Pancreas (tissue), 10 donors: ENCODE results near the gene PRR20A. TPM values are rescaled to one million over a fixed set of nuclear protein-coding genes. Genes with fewer than 3 reads are reported as not detected.
A peak's percentile ranks its signal among the peaks of the same experiment; 100 is the strongest.
"Not testable (repeated sequence)": the region's sequence is repeated elsewhere in the genome, so short reads cannot be mapped to it uniquely, and the experiment has no call there.

ENCODE experiments used
- ATAC-seq, 4 donors: fragments of 200-7000 bp; cut with Tn5 transposase; one replicate each; pipeline versions ENCODE4 v1.8.0 to v1.9.1; 2020; ENCODE audit warnings: mild to moderate bottlenecking in 4 of 4, moderate library complexity in 4 of 4
- DNase-seq, 6 donors: peaks; one replicate each; pipeline ENCODE4 v3.0.0-alpha.2; 2020
- FAIRE-seq: peaks from 2 replicates; lab custom pipeline; 2012; peaks lifted over from hg19 to GRCh38; lab: Jason Lieb, UNC
- H3K27ac ChIP-seq, 4 donors: fragments of 200-600 bp; sonication (generic); 1 replicate in 3 of 4; 2 replicates in 1 of 4; pipeline versions ENCODE4 v1.5.0 to v1.8.0; 2020
- H3K27me3 ChIP-seq, 4 donors: fragments of 200-600 bp; one replicate each; pipeline ENCODE4 v1.8.0; 2021
- H3K36me3 ChIP-seq, 3 donors: fragments of 200-600 bp; sonication (generic) in 1 of 3; one replicate each; pipeline versions ENCODE4 v1.5.0 to v1.8.0; 2020 to 2021
- H3K4me1 ChIP-seq, 3 donors: fragments of 200-600 bp; one replicate each; pipeline ENCODE4 v1.8.0; 2021
- H3K4me3 ChIP-seq, 4 donors: fragments of 200-600 bp; sonication (generic) in 2 of 4; one replicate each; pipeline versions ENCODE4 v1.5.0 to v1.8.0; 2020 to 2021
- H3K9me3 ChIP-seq, 4 donors: fragments of 200-600 bp; one replicate each; pipeline ENCODE4 v1.8.0; 2021
- WGBS, 2 donors: extraction: QIAGEN DNeasy Blood & Tissue Kit; methylation state at CpG; one replicate each; pipeline ENCODE4 v1.1.7; 2013; 5-methylcytosine and 5-hydroxymethylcytosine counted together
- intact Hi-C, 3 donors: fragments of 100-400 bp; cut with DNase I; formaldehyde crosslinking; loops; one replicate each; pipeline versions ENCODE4 v1.11.1 to v1.14.2; 2022
- polyA plus RNA-seq, 2 donors: library from polyadenylated mRNA; stranded (reverse); fragments of 200-250 nt; gene quantifications; one replicate each; pipeline ENCODE4 v1.2.3, GENCODE V29; 2013
- total RNA-seq, 6 donors: library from RNA; stranded (reverse); fragmentation: NEBNext Ultra II Directional in 4 of 6; extraction: Animal tissue kit (Norgen Biotek cat#: 25700) in 4 of 6; gene quantifications; one replicate each; pipeline versions ENCODE4 v1.2.1 to v1.2.4, GENCODE V29; 2021 to 2023
- TF ChIP-seq, protein P1 (sequence below), 4 donors: fragments of 200-600 bp; sonication (generic) in 3 of 4; IDR thresholded peaks; one replicate each; pipeline versions ENCODE4 v1.5.0 to v1.8.0; 2021; ENCODE audit warnings: antibody characterized with exemption in 4 of 4
- donor health status: healthy with polysubstance abuse.
- donor health status: DM: no; HTN: no; CAD: no; lungs with moderate emphysema.
- donor health status: DM: no; HTN: no; CAD: no.
- donor health status: control.
- donor health status: control.
- donor health status: Bipolar disorder and iron deficiency.
- donor health status: DM: yes; HTN: yes; CAD: no.
- donor health status: DM: no; HTN: no; CAD: no.
- donor health status: DM: no; HTN: no; CAD: no.
- donor health status: DM: yes; HTN: yes; CAD: no.

The PRR20A gene
- total RNA-seq: not detected
- not detected for polyA plus RNA-seq

DNA sequence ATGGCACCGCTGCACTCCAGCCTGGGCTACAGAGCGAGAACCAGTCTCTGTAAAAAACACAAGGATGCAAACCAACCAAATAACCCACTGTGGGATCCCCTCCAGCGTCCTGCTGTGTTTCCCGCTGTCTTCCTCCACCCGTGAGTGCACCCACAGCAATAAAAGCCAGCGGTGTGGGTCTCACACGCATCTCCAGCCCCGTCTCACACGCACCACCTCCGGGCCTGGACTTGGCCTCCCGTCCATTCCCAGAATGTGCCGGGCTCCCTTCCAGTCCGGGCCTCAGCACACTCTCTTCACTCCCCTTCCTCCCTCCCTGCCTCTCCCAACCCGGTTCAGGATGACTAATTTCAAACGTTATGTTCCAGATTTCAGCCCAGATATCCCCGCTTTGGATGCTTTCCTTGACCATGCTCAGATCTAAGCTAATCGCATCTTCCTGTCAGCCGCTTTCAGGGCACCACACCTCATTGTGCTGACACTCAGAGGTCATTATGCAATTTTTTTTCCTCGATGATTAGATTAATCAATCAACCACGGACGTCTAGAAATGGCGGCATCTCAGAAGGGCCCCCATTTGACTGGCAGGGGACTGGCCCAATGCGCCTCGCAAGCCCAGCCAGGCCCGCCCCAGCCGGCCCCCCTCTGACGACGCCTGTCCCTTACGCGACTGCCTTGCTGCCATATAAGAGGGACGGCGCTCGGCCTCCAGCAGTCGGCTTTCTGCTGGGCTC lies at the start of gene PRR20A:
Gene PRR20A, plus strand, starts transcription at position 684 of the 734 bp plus-strand sequence. CDS start 387 bp downstream, outside the sequence.
- WGBS, 2 donors: 86 to 87% methylated on average over 7 to 10 of the region's 34 CpGs
- DNase-seq, H3K27ac ChIP-seq, H3K4me3 ChIP-seq, FAIRE-seq, intact Hi-C loops, ATAC-seq, H3K27me3 ChIP-seq, H3K36me3 ChIP-seq, H3K4me1 ChIP-seq, H3K9me3 ChIP-seq: not testable (repeated sequence)

DNA sequence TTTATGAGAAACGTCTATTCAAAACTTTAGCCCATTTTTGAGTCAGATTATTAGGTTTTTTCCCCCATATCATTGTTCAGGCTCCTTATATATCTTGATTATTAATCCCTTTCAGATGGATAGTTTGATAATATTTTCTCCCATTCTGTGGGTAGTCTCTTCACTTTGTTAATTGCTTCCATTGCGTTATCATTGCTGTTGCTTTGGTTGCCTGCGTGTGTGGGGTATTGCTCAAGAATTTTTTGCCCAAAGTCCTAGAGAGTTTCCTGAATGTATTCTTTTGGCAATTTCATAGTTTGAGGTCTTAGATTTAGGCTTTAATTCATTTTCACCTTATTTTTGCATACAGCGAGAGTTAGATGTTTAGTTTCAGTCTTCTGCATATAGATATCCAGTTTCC lies 25.8 kb upstream of the PRR20A start:
- intact Hi-C loops: no loop called here
- DNase-seq: no peak
- Histone ChIP-seq H3K27me3 (no peaks in the 10 kb centered on the region), H3K4me1 (no peaks in the 10 kb centered on the region), H3K4me3 (no peak overlapping the region), H3K9me3 (peaks cover 0 to 3% (median 0%) of the 10 kb centered on the region in 4 donors), H3K36me3 (no peaks in the 10 kb centered on the region), H3K27ac (no peak overlapping the region)
- no peak for ATAC-seq
- FAIRE-seq: no peak
- 72 to 74% methylated on average over 4 of the region's 4 CpGs for WGBS, 2 donors
- TF ChIP-seq, protein P1, sequence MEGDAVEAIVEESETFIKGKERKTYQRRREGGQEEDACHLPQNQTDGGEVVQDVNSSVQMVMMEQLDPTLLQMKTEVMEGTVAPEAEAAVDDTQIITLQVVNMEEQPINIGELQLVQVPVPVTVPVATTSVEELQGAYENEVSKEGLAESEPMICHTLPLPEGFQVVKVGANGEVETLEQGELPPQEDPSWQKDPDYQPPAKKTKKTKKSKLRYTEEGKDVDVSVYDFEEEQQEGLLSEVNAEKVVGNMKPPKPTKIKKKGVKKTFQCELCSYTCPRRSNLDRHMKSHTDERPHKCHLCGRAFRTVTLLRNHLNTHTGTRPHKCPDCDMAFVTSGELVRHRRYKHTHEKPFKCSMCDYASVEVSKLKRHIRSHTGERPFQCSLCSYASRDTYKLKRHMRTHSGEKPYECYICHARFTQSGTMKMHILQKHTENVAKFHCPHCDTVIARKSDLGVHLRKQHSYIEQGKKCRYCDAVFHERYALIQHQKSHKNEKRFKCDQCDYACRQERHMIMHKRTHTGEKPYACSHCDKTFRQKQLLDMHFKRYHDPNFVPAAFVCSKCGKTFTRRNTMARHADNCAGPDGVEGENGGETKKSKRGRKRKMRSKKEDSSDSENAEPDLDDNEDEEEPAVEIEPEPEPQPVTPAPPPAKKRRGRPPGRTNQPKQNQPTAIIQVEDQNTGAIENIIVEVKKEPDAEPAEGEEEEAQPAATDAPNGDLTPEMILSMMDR (IDR thresholded peaks at IDR 0.05): no peak

DNA sequence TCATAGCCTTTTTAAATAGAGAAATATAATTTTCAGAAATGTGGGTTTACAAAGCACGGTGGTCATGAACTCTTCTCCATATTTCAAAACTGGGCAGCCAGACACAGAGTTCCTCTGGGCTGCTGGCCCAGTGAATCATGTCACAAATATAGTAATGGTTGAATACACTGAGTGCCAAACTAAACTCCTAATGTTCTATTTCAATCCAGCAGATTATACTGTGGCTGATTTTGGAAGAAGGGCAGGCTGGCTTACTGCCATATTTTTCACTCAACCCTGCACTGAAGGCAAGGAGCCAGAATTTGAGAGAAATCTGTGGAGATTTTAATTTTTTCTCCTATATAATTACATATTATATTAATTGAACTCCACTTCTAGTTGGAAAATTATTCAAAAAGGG lies 17.0 kb upstream of the PRR20A start:
- 53 to 62% methylated on average over 1 of the region's 1 CpG for WGBS, 2 donors
- DNase-seq (no peak), FAIRE-seq (no peak)

DNA sequence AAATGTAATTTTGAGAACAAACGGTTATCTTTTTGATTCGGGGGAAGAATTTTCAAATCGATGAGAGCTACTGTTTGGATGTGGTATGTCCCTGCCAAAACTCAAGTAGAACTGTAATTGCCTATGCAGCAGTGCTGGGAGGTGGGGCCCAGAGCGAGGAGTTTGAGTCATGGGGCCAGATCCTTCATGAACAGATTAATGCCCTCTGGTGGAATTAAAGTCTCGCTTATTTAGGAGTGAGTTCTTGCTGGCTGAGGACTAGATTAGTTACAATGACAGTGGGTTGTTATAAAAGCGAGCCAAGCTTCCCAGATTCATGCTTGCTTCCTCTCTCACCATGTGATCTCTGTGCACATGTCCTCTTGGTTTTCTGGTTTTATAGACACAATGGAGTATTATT lies 11.8 kb upstream of the PRR20A start:
- TF ChIP-seq, protein P1 (IDR thresholded peaks at IDR 0.05): no peak
- H3K4me1 ChIP-seq: no peaks in the 10 kb centered on the region
- FAIRE-seq (no peak), DNase-seq (no peak), ATAC-seq (no peak)
- H3K36me3 ChIP-seq: no peaks in the 10 kb centered on the region
- H3K27me3 ChIP-seq: no peaks in the 10 kb centered on the region
- no peak overlapping the region for H3K27ac ChIP-seq
- 58 to 73% methylated on average over 6 of the region's 6 CpGs for WGBS, 2 donors
- no peak overlapping the region for H3K4me3 ChIP-seq
- H3K9me3 ChIP-seq: no peaks in the 10 kb centered on the region
- intact Hi-C loops: no loop called here

More for the DNA sequence above, 17.0 kb upstream of the PRR20A start:
- Histone ChIP-seq H3K27ac (no peak overlapping the region), H3K9me3 (no peaks in the 10 kb centered on the region), H3K4me3 (no peak overlapping the region), H3K27me3 (no peaks in the 10 kb centered on the region), H3K36me3 (no peaks in the 10 kb centered on the region), H3K4me1 (no peaks in the 10 kb centered on the region)
- intact Hi-C loops: no loop called here
- TF ChIP-seq, protein P1 (IDR thresholded peaks at IDR 0.05): no peak
- peak in 1 of 4 donors; percentile 53 for ATAC-seq

DNA sequence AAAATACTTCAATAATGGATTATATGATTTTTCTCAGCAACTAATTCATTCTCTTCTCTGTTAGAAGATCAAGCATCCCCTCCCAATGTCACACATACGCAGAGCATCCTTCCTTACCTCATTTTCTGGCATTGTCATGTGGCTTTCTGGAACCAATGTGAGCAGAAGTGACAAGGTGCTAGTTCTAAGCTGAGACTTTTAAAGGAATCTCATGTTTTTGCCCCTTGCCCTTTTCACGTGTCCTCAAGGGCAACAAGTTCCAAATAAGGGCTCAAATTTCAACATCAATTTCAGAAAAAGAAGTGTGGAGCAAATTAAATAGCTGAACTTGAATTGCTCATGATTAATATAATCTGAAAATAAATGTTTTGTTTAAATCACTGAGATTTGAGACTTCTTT lies 4.6 kb upstream of the PRR20A start:
- H3K27me3 ChIP-seq: no peaks in the 10 kb centered on the region
- no peak for ATAC-seq
- no peak for FAIRE-seq
- no peaks in the 10 kb centered on the region for H3K4me1 ChIP-seq
- WGBS, 2 donors: 25 to 40% methylated on average over 2 of the region's 2 CpGs
- H3K9me3 ChIP-seq: no peaks in the 10 kb centered on the region
- no peak overlapping the region for H3K27ac ChIP-seq
- TF ChIP-seq, protein P1 (IDR thresholded peaks at IDR 0.05): no peak
- no peaks in the 10 kb centered on the region for H3K36me3 ChIP-seq
- no peak for DNase-seq
- H3K4me3 ChIP-seq: no peak overlapping the region
- intact Hi-C loops: no loop called here
